Stimulated activated CD4-positive, alpha-beta T cell treated with anti-CD3 and anti-CD28 coated beads, Interleukin-1b, Interleukin-23, amount 100 ng/mL, for 1 hour (primary cell): ENCODE data around the gene EPHA8.

Source experiments
- DNase-seq, 2 donors: peaks; one replicate each; pipeline ENCODE4 v3.0.0-alpha.2; 2020; ENCODE audit warnings: low read depth in 2 of 2

Gene EPHA8

DNA sequence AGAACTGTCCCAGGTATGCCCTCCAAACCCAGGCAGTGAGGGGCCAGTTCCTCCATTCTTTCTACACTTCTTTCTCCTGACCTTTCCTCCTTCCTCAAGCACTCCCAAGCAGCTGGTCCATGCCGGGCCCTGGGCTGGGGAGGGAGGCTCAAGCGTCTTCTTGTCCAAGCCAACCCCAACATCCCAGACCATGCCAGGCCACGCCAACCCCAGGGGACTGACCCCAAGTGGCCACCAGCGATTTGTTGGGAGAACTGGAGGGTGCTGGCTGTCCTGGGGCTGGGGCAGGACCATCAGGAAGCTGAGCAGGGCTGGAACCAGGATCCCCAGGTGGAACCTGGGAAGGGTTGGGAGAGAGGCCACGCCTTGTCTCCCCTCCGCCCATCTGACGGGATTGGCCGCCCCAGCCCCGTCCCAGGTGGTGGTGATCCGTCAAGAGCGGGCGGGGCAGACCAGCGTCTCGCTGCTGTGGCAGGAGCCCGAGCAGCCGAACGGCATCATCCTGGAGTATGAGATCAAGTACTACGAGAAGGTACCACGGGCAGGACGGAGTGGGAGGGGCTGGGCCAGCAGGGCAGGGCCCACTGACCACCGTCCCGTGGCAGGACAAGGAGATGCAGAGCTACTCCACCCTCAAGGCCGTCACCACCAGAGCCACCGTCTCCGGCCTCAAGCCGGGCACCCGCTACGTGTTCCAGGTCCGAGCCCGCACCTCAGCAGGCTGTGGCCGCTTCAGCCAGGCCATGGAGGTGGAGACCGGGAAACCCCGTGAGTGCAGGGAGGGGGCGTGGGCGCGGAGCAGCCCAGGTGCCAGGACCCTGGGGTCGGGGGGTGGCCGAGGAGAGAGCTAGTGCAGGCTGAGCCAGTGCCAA, 29.9 kb downstream of the EPHA8 start:
- no peak for DNase-seq

DNA sequence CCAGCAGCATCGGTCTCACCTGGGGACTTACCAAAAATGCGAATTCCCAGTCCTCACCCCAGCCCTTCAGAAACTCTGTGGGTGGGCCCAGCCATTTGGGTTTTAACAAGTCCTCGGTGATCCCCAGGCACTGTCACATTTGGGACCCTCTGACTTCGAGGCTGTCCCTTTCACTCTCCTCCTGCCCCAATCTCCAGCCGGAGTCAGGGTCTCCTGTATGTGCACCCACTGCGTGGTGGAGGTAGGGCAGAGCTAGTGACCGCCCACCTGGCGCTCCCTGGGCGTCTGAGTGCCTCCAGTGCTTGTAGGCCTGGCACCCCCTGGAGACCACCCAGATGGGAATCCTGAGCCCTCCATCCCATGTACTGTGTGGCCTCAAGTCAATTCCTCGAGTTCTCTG, 31.1 kb downstream of the EPHA8 start:
- no peak for DNase-seq

DNA sequence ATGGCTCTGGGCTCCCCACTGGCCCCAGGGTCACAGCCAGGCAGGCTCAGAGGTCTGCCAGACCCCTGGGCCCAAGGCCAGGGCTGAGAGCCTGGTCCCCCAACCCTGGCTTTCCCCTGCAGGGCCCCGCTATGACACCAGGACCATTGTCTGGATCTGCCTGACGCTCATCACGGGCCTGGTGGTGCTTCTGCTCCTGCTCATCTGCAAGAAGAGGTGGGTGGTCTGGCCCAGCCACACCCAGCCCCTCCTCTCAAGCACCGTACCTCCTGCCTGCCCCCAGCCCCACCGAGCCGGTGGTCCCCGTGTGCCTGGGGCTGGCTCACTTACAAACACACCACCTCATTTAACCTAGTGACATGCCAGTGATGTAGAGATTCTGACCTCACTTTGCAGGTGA, 31.8 kb downstream of the EPHA8 start:
- DNase-seq = no peak

DNA sequence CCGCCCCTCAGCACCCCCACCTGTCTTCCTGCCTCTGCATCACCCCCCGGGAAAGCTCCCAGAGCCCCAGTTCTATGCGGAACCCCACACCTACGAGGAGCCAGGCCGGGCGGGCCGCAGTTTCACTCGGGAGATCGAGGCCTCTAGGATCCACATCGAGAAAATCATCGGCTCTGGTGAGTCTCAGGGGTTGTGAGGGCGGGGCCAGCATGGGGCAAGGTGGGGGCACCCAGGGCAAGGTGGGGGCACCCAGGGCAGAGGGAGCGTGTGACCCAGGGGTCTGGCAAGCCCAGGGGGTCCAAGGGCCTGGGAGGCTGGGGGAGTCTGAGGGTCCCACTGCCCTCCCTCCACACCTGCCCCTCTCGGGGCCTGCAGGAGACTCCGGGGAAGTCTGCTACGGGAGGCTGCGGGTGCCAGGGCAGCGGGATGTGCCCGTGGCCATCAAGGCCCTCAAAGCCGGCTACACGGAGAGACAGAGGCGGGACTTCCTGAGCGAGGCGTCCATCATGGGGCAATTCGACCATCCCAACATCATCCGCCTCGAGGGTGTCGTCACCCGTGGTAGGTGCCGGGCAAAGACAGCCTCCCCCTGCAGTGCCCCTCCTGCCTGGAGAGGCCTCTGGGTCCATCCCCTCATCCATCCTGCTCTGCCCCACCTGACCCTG, 34.1 kb downstream of the EPHA8 start:
- DNase-seq = no peak

DNA sequence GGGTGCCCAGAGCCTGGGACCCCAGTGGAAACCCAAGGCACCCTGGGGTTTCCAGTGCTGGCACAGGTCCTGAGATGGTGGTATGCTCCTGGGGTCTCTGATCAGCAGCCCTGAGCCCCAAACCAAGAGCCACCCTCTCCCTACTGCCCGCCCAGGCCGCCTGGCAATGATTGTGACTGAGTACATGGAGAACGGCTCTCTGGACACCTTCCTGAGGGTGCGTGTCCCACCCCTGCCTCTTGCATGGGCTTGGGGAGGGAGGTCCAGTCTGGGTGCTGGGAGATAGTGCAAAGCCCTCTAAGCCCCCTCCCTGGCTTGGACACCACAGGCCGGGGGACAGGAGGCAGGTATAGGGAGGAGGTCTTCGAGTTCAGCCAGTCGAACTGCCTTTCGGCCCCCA, 34.7 kb downstream of the EPHA8 start:
- DNase-seq = no peak

DNA sequence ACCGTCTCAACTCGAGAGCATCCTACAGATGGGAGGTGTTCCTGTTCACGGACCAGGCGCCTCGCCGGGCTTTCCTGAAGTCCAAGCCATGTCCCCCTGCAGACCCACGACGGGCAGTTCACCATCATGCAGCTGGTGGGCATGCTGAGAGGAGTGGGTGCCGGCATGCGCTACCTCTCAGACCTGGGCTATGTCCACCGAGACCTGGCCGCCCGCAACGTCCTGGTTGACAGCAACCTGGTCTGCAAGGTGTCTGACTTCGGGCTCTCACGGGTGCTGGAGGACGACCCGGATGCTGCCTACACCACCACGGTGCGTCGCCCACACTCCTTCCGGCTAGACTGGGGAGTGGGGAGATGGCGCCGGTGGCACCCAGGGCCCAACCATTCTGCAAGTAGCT, 35.4 kb downstream of the EPHA8 start:
- no peak for DNase-seq

DNA sequence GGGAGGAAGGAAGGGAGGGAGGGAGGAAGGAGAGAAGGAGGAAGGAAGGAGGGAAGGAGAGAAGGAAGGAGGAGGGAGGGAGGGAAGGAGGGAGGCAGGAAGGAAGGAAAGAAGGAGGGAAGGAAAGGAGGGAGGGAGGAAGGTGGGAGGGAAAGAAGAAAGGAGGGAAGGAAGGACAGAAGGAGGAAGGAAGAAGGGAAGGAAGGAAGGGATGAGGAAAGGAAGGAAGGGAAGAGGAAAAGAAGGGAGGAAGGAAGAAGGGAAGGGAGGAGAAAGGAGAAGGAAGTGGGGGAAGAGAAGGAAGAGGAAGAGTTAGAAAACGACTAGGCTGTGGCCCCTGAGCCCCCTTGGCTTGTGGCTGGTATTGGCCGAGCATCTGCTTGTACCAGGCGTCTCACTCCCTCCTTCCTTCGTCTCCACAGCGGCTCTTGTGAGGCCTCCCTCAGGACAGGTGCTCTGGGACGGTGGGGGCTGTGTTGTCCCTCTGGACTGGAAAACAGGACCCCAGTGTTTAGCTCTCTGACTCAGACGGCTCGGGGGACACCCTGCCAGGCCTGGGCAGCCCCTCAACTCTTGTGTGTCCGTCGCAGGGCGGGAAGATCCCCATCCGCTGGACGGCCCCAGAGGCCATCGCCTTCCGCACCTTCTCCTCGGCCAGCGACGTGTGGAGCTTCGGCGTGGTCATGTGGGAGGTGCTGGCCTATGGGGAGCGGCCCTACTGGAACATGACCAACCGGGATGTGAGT, 37.0 kb downstream of the EPHA8 start:
- no peak for DNase-seq

DNA sequence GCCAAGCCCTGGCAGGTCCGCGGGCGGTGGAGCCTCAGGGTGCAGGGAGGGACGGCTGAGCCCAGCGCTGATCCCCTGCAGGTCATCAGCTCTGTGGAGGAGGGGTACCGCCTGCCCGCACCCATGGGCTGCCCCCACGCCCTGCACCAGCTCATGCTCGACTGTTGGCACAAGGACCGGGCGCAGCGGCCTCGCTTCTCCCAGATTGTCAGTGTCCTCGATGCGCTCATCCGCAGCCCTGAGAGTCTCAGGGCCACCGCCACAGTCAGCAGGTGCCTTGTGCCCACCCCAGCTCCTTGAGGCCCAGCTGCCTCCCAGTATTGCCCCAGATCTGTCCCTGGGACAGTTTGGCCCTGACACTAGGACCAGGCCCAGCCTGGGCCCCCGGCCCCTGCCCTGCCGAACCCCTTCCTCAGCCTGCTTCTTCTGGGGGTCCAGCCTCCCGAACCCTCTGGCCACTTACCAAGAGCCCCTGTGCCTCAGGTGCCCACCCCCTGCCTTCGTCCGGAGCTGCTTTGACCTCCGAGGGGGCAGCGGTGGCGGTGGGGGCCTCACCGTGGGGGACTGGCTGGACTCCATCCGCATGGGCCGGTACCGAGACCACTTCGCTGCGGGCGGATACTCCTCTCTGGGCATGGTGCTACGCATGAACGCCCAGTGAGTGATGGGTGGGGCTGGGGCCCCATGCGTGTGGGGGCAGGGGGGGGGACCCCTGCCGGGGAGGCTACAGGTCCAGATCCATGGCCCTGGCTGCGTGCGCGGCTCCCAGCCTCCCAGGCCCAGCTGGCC, 37.7 kb downstream of the EPHA8 start:
- DNase-seq = no peak

DNA sequence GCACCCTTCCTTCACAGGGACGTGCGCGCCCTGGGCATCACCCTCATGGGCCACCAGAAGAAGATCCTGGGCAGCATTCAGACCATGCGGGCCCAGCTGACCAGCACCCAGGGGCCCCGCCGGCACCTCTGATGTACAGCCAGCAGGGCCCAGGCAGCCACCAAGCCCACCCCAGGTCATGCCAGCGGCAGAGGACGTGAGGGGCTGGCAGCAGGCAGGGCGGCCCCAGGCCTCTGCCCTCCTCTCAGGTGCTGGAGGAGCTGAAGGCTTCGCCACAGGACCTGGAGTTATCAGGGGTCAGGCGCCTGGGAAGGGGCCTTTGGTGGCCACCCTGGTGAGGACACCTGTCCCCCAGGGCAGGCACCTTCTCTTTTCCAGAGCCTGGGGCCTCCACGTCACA, 38.3 kb downstream of the EPHA8 start:
- no peak for DNase-seq

DNA sequence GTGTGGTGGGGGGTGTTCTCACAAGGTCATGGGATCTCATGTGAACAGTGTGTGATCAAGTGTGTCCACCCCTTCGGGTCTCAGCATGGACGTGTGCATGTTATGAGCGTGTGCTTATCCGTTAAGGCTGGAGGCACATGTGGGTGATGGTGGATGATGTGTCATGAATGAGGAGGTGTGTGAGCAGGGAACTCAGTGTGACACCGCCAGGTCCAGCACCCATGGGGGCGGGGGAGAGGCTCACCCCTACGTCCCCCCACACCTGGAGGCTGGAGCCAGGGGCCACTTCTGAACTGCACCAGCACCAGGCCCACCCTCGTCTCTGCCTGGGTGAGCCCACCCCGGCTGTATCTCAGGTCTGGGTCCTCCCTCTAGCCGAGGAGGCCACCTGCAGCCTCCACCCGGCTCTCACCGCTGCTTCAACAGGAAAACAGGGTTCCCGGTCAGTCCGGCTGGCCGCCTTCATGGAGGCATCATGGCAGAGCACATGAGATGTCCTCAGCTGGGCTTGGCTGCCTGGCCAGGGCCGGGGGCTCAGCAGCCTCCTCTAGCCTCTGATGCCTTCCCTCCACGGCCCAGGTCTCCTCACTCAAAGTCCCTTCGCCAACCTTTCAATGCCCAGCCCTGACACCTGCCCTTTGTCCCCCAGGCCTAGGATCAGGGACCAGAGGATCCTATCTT, 38.9 kb downstream of the EPHA8 start:
- no peak for DNase-seq

DNA sequence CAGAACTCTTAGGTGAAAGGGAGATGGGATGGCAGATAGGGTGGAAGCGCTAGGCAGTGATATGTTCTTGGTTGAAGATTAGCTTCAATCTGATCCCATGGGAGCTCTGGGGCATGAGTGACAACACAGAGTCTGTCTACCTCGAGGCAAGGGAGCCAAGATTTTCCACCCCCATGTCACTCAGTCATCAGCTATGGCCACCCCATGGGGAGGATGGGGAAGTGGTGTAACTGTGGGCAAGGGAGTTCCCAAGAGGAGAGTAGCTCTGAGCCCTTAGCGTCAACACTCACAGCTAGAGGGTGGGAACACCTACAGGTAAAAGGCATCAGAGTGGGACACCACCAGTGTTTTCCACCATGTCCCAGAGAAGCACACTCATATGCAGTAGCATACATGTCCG, 42.9 kb downstream of the EPHA8 start:
- no peak for DNase-seq

DNA sequence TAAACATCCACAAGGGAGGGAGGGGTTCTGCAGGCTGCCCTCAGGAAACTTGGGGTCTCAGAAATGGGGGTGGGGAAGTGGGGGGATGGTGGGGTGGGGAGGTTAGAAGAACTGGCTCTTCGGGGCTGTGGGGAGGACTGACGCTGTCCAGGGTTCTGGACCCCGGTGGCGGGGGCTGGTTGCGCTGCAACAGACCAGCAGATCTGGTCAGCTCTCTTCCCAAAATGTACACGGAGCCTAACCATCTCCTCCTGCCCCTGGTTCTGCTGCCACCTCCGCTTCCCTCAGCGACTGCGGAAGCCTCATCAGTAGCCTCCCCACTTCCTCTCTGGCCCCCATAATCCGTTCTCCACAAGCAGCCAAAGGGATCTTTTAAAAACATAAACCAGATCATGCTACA, 43.9 kb downstream of the EPHA8 start:
- DNase-seq = no peak

DNA sequence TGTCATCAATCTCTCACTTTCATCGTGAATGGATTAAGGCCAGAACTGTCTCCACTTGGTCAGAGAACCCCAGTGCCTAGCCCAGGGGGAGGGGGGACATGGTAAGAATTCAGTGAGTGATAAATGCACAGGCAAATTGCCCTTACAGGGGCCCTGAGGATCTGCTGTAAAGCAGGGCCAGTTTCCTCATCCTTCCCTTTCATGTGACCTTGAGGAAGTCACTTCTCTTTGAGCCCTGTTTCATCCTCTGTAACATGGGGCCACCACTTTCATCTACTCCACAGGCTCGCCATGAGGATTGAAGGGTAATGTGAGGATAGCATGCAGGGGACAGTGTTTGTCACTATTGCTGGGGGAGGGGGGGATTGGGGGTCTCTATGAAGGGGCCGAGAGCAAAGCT, 45.1 kb downstream of the EPHA8 start:
- DNase-seq = no peak

DNA sequence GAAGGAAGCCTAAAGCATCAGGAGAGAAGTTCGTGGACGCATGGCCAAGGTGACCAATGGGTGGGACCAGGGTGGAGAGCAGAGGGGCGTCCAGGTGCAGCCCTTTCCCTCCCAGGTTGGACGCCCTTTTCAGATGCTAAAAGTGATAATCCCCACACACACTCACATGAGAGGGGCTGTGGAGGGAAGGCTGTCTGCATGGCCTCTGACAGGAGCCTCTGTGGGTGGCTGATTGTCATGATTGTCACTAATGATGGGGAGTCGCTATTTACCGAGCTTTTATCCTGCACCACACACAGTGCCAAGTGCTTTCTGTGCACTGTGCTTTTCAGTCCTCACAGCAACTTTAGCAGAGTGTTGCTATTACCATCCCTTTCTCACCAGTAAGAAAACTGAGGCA, 46.0 kb downstream of the EPHA8 start:
- no peak for DNase-seq

DNA sequence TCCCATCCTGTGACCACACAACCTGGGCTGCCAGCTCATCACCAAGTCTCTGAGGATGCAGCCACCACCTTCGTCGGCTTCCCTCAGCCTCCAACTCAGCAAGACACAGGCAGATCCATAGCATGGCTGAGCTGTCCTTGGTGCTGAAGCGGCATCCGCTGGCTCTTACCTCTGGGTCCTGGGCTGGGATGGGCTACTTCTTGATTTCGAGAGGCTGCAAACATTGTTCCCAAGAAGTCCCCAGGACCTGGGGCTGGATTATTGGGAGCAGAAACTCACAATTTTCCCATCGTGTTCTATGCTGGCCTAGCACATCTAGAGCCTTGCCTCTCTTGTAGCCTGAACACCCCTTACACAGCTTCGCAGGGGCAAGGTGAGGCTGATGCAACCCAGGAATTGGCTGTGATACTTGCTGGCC, 48.2 kb downstream of the EPHA8 start:
- DNase-seq = no peak

DNA sequence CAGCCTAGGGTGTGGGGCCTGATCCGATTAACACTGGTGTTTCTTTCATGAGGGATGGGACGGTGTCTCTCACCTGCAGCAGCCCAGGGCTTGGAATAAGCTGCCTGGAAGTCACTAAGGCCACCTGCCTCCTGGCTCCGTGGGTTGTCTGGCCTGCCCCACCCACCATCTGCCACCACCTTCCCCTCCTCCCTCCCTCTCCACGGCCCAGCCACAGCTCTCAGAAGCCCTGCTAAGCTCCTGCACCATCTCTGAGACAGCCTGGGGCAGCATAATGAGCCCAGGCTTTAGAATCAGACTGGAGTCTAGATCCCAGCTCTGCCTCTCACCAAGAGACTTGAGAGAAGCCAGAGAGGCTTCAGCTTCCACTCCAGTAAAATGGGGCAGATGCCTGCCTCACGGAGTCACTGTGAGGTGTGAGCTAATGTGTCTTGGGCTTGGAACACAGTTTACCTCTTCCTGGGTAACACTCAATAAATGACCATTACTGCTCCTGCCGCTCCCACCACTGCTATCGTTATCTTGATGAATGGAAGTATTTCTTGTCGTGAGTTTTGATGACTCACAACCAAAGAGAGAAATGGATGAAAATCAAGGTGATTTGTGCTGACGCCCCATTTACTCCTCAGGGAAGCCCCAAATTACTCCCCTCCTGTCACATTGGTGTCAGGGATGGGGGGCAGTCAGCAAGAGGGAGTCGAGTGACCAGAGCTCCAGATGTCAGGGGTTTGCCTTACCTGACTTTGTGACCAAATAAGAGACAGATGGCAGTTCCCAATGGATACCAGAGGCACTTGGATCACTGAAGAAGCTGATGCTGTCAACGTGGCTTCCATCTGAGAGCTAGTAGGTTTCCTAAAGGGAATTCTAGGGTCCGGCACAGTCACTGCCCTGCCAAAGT, 49.6 kb downstream of the EPHA8 start:
- no peak for DNase-seq

DNA sequence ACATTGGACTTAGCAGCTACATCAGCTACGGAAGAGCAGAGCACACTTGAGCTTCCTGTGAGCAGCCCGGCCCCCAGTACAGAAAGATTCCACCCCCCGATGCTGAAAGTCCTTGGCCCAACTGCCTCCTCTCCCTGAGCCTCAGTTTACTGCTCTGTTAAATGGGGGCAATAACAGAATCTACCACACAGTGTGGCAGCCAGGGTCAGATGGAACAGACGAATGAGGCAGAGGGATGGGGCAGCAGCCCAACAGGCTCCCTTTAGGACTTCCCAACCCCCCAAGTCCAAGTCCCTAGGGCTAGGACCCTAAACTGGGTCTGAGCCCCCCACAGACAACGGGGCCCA, 50.3 kb downstream of the EPHA8 start:
- DNase-seq = no peak

DNA sequence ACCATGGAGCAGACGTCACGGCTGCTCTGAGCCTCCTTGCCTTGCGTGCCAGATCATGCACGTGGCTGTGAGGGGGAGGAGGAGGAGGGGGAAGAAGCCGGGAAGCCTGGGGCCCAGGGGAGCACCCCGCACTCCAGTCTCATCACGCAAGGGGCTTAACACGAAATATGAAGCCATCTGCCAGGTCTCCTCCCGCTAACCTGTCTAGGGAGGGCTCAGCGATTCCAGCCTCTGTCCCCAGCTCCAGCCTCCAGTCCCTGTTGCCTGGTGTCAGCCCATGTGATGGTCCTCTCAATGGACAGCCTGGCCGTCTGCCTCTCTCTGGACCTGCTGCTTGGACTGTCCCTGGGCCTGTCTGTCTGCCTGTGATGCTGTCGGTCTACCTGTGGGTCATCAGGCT, 50.7 kb downstream of the EPHA8 start:
- no peak for DNase-seq

DNA sequence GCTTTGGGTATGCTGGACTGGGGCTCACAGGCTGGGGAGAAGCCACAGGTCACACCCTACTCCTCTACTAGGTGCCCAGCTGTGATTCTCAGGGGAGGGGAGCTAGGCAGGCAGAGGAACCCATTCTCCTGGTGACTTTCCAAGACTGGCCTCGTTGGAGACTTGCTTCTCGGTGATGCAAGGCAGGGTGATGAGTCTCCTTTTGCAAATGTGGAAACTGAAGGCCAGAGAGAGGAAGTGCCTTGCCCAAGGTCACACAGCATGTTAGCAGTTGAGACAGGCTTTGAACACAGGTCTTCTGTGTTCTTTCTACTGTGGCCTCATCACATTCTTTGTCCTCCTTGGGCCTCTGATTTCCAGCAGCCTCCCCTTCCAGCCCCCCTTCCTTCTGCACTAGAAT, 52.6 kb downstream of the EPHA8 start:
- DNase-seq = no peak

DNA sequence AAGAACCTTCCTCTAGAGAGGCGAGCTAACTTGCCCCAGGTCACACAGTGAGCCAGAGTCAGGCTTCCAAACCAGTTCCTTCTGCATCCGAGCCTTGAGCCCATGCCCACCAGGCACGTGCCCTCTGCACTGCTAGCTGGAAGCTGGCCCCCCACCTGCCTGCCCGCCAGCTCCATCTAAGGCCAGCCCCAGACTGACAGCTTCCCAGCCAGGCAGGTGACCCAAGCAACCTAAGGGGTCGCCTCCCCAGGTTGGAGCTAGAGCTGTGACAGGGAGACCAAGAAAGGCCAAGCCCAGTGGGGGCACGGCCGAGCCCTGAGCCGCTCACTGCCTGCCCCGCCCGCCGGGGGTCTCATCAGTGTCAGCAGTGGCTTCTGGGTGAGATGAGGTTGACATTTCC, 53.3 kb downstream of the EPHA8 start:
- DNase-seq = no peak
